Colonic mucosa (tissue), 4 donors: ENCODE results near the gene F5. TPM values are rescaled to one million over a fixed set of nuclear protein-coding genes. Genes with fewer than 3 reads are reported as not detected.
"Not testable (repeated sequence)": the region's sequence is repeated elsewhere in the genome, so short reads cannot be mapped to it uniquely, and the experiment has no call there.

Experiments
- DNase-seq: peaks from one replicate; pipeline ENCODE4 v3.0.0-alpha.2; 2020
- H3K27ac ChIP-seq: fragments of 200-600 bp; one replicate; pipeline ENCODE4 v1.8.0; 2021
- H3K27me3 ChIP-seq: fragments of 200-600 bp; one replicate; pipeline ENCODE4 v1.8.0; 2021
- H3K36me3 ChIP-seq: fragments of 200-600 bp; one replicate; pipeline ENCODE4 v1.8.0; 2021
- H3K4me1 ChIP-seq: fragments of 200-600 bp; one replicate; pipeline ENCODE4 v1.8.0; 2021; ENCODE audit warnings: mild to moderate bottlenecking
- H3K4me3 ChIP-seq: fragments of 200-600 bp; one replicate; pipeline ENCODE4 v1.8.0; 2021
- H3K9ac ChIP-seq, 2 donors: one replicate each; pipeline ENCODE4 v1.7.0; 2013; ENCODE audit warnings: control low read depth in 2 of 2, low read depth in 2 of 2, low read length in 2 of 2
- H3K9me3 ChIP-seq: fragments of 200-600 bp; one replicate; pipeline ENCODE4 v1.8.0; 2021
- CTCF ChIP-seq: fragments of 200-600 bp; IDR thresholded peaks from one replicate; pipeline ENCODE4 v1.8.0; 2022; ENCODE audit warnings: antibody characterized with exemption, mild to moderate bottlenecking
- intact Hi-C: fragments of 100-400 bp; cut with DNase I; formaldehyde crosslinking; loops from one replicate; pipeline ENCODE4 v1.14.1; 2022
- total RNA-seq, 2 donors: library from RNA; stranded (reverse); fragmentation: NEBNext Ultra II Directional in 1 of 2; extraction: Animal tissue kit (Norgen Biotek cat#: 25700) in 1 of 2; gene quantifications; one replicate each; pipeline ENCODE4 v1.2.1, GENCODE V29; 2021
- donor health status: healthy.
- donor health status: DM: no; HTN: no; CAD: no.
- donor health status: DM: no; HTN: no; CAD: no.

Gene F5
- total RNA-seq, 2 donors from 2014 or later, result 0.24 to 0.54 TPM

GRCh38 chr1:169508432-169509338 lies 77.6 kb downstream of the F5 start:
- Histone ChIP-seq H3K27me3 (no peaks in the 10 kb centered on the region), H3K9me3 (no peaks in the 10 kb centered on the region), H3K4me1 (peaks cover 7% of the 10 kb centered on the region), H3K27ac (no peak overlapping the region), H3K4me3 (no peak overlapping the region), H3K36me3 (no peaks in the 10 kb centered on the region), H3K9ac (no peak overlapping the region)
- intact Hi-C loops, result no loop called here
- DNase-seq, result no peak
- TF ChIP-seq CTCF, result no peak

- H3K9ac ChIP-seq, result no peak overlapping the region
- H3K27ac ChIP-seq, result no peak overlapping the region
- no peak for TF ChIP-seq CTCF
- no peaks in the 10 kb centered on the region for H3K36me3 ChIP-seq
- peaks cover 7% of the 10 kb centered on the region for H3K4me1 ChIP-seq
- H3K9me3 ChIP-seq, result no peaks in the 10 kb centered on the region
- intact Hi-C loops, result no loop called here
- no peaks in the 10 kb centered on the region for H3K27me3 ChIP-seq
- no peak overlapping the region for H3K4me3 ChIP-seq
- no peak for DNase-seq
Measured at GRCh38 chr1:169507413-169507812, 78.9 kb downstream of the F5 start.

- not testable (repeated sequence) for H3K36me3 ChIP-seq, DNase-seq
Measured at GRCh38 chr1:169503601-169504000, 82.7 kb downstream of the F5 start.

GRCh38 chr1:169499807-169500206 lies 86.5 kb downstream of the F5 start:
- Histone ChIP-seq H3K27me3 (no peaks in the 10 kb centered on the region), H3K9me3 (no peaks in the 10 kb centered on the region), H3K4me3 (no peak overlapping the region), H3K36me3 (no peaks in the 10 kb centered on the region), H3K27ac (no peak overlapping the region), H3K9ac (no peak overlapping the region), H3K4me1 (no peaks in the 10 kb centered on the region)
- no peak for DNase-seq
- no peak for TF ChIP-seq CTCF
- intact Hi-C loops, result no loop called here

More at GRCh38 chr1:169503601-169504000, 82.7 kb downstream of the F5 start:
- H3K4me3 ChIP-seq, H3K9ac ChIP-seq, H3K4me1 ChIP-seq, H3K27me3 ChIP-seq, H3K9me3 ChIP-seq, intact Hi-C loops, H3K27ac ChIP-seq: not testable (repeated sequence)

GRCh38 chr1:169497317-169497716 lies 89.0 kb downstream of the F5 start:
- Histone ChIP-seq H3K9ac (no peak overlapping the region), H3K4me3 (no peak overlapping the region), H3K36me3 (no peaks in the 10 kb centered on the region), H3K27me3 (no peaks in the 10 kb centered on the region), H3K4me1 (no peaks in the 10 kb centered on the region), H3K9me3 (no peaks in the 10 kb centered on the region), H3K27ac (no peak overlapping the region)
- no peak for DNase-seq
- TF ChIP-seq CTCF, result no peak
- intact Hi-C loops, result no loop called here

GRCh38 chr1:169495916-169496315 lies 90.4 kb downstream of the F5 start:
- Histone ChIP-seq H3K27ac (no peak overlapping the region), H3K36me3 (no peaks in the 10 kb centered on the region), H3K27me3 (no peaks in the 10 kb centered on the region), H3K9ac (no peak overlapping the region), H3K4me3 (no peak overlapping the region), H3K4me1 (no peaks in the 10 kb centered on the region), H3K9me3 (no peaks in the 10 kb centered on the region)
- intact Hi-C loops, result no loop called here
- DNase-seq, result no peak
- no peak for TF ChIP-seq CTCF
